Fibroblast of peridontal ligament (primary cell): ENCODE data around the gene TMEM273.

ENCODE experiments used
- DNase-seq: peaks from one replicate; pipeline ENCODE4 v3.0.0-alpha.2; 2010; ENCODE audit errors: extremely low read depth

TMEM273 gene

GRCh38 chr10:49164559-49165188, 23.5 kb downstream of the TMEM273 start:
- peak; percentile 36 for DNase-seq

- peak; percentile 73 for DNase-seq
Measured at GRCh38 chr10:49163741-49164140, 24.4 kb downstream of the TMEM273 start.

GRCh38 chr10:49162761-49163310, 25.4 kb downstream of the TMEM273 start:
- no peak for DNase-seq

- DNase-seq, result no peak
Measured at GRCh38 chr10:49162063-49162462, 26.1 kb downstream of the TMEM273 start.

GRCh38 chr10:49161411-49161997, 26.7 kb downstream of the TMEM273 start:
- peak; percentile 75 for DNase-seq

- DNase-seq, result no peak
Measured at GRCh38 chr10:49160814-49161213, 27.4 kb downstream of the TMEM273 start.

GRCh38 chr10:49160110-49160509, 28.1 kb downstream of the TMEM273 start:
- DNase-seq, result no peak

GRCh38 chr10:49158915-49159314, 29.3 kb downstream of the TMEM273 start:
- DNase-seq, result no peak

- DNase-seq, result no peak
Measured at GRCh38 chr10:49158404-49158803, 29.8 kb downstream of the TMEM273 start.

GRCh38 chr10:49157229-49157628, 31.0 kb downstream of the TMEM273 start:
- DNase-seq, result no peak

GRCh38 chr10:49154641-49155040, 33.5 kb downstream of the TMEM273 start:
- DNase-seq, result no peak

GRCh38 chr10:49153971-49154370, 34.2 kb downstream of the TMEM273 start:
- DNase-seq, result peak; percentile 46

- no peak for DNase-seq
Measured at GRCh38 chr10:49153115-49153514, 35.1 kb downstream of the TMEM273 start.

- DNase-seq, result no peak
Measured at GRCh38 chr10:49152663-49153062, 35.5 kb downstream of the TMEM273 start.

- no peak for DNase-seq
Measured at GRCh38 chr10:49152037-49152436, 36.2 kb downstream of the TMEM273 start.

GRCh38 chr10:49151481-49151880, 36.7 kb downstream of the TMEM273 start:
- DNase-seq, result no peak

GRCh38 chr10:49151025-49151445, 37.2 kb downstream of the TMEM273 start:
- peak; percentile 35 for DNase-seq

GRCh38 chr10:49150426-49150825, 37.8 kb downstream of the TMEM273 start:
- DNase-seq, result no peak

- DNase-seq, result no peak
Measured at GRCh38 chr10:49149881-49150280, 38.3 kb downstream of the TMEM273 start.

GRCh38 chr10:49144058-49144720, 44.0 kb downstream of the TMEM273 start:
- peak; percentile 67 for DNase-seq

- DNase-seq, result no peak
Measured at GRCh38 chr10:49143249-49143648, 44.9 kb downstream of the TMEM273 start.

- no peak for DNase-seq
Measured at GRCh38 chr10:49141541-49142332, 46.5 kb downstream of the TMEM273 start.
